ENCODE measurements around the gene SLC6A2.
"Not testable (repeated sequence)": the region's sequence is repeated elsewhere in the genome, so short reads cannot be mapped to it uniquely, and the experiment has no call there.

Gene SLC6A2
- 0 reads per million in 4 donors for total RNA-seq

DNA sequence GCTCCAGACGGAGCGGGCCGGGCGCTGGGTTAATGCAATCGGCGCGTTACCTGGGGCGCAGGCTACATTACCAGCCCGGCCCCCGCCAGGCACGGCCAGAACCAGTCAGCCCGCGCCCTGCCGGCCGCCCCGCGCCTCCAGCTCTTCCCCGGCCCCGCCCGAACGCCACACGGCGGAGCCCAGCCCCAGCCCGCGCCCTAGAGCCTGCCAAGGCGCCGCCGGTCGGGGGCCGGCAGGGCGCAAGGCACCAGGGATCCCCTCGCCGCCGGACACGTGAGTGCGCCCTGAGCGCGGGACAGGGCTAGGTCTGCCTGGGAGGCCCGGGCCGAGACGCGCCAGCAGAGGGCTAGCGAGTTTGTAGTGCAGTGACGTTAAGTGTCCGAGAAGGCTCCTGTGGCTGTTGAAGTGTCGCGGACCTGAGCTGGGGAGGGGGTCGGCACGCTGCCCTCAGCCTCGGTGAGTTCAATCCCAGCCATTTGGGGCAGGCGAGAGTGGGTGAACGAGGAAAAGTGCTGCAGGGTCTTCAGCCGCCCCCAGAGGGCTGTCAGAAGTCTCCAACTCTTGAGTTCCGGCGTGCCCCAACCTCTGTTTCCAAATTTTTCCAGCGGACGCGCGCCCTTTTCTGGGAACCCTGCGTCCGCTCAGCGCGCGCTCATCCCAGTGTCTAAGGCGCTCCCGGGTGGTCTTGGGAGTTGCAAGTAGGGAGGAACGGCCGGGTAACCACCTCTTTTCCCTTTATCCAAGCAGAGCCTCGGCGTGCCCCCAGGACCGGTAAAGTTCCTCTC, at the start of gene SLC6A2:
Gene SLC6A2, plus strand, starts transcription at position 92 of the 785 bp plus-strand sequence. CDS start 707 bp downstream, outside the sequence.
- no peak for DNase-seq

- no peak for DNase-seq
Measured at GRCh38 chr16:55613613-55614335, 42.0 kb upstream of the SLC6A2 start.

GRCh38 chr16:55615071-55615470, 40.7 kb upstream of the SLC6A2 start:
- no peak for DNase-seq

- not testable (repeated sequence) for DNase-seq
Measured at GRCh38 chr16:55615670-55616069, 40.1 kb upstream of the SLC6A2 start.

DNA sequence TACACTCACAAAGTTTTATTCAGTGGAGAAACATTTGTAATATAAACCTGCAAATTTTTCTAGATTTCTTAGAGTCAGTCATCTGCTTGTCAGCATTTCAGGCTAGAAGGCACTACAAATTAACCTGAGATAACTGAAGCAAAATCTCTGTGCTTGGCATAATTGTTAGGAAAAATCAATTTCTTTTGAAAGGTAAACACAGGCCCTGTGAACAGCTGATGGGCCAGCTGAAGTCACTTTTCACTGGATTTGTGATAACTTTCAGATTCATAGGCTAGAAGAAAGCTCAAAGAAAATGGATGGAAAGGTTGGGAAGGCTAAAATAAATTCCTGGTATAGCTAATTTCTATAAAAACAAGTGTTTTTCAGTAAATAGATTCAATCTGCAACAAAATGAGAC, 34.0 kb upstream of the SLC6A2 start:
- no peak for DNase-seq

GRCh38 chr16:55622272-55622671, 33.5 kb upstream of the SLC6A2 start:
- no peak for DNase-seq

DNA sequence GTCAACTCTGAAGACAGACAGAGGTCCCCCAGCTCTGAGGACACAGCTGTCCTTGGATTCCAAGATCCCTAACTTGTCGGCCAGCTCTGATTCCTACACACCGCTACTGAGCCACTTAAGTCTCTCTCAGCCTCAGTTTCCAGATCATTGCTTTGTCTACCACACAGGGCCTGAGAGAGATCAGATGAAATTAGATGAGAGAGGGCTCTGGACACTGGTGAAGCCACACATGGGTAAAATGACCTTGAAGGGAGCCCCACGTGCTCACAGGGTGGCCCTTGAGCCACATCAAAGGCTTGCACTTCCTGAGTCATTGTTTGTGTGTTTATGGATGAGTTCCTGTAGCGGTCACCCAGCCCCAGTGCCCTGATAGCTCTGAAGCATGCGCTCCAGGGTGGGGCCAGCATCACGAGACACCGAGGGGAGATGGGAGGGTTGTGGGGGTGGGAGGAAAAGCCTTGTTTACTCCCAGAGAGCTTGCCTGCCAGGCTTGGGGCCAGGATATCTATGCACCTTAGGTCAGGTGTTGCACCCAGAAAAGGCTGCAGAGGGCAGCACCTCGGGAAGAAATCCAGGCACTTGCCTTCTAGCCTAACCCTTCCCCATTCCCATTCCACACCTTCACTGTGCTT, 32.7 kb upstream of the SLC6A2 start:
- DNase-seq: no peak

DNA sequence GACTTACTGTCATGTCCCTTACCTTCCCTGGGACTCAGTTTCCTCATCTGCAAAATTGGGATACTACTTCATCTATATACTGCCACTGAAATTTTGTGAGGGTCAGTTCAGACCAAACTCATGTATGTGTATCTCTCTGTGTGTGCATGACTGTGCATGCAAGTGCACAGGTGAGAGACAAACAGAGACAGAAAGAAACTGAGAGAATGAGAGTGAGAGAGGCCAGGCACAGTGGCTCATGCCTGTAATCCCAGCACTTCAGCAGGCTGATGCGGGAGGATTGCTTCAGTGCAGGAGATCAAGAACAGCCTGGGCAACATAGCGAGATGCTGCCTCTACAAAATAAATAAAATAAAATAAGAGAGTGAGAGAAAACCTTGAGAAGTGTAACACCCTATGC, 32.1 kb upstream of the SLC6A2 start:
- no peak for DNase-seq

- no peak for DNase-seq
Measured at GRCh38 chr16:55624696-55625095, 31.1 kb upstream of the SLC6A2 start.

- DNase-seq: no peak
Measured at GRCh38 chr16:55625843-55626242, 29.9 kb upstream of the SLC6A2 start.

DNA sequence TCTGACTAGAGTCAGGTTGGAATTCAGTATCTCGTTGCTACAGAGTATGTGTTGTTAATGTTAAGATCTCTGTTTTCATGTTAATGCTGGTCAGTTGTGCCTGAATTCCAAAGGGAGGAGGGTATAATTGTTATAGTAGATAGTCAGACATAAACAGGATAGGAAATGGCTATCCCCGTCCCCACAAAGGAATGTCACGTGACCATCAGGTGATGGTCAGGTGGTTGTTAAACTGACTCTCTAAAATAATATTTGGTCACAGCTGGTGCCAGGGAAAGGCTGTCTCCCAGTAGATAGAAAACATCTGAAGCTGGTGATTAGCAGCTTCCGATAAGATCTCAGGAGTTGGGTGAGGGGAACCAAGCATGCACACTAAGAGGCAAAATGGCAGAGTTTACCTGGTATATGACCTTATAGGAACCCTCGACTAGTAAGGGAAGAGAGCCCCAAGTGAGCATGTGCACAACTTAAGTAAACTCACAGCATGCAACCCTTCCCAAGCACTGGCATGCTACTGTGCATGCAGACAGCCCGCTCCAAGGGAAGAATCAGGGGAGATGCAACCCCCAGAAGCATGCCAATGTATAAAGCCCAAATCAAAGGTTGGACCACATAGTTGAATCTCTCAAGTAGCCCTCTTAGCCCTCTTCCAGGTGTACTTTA, 27.4 kb upstream of the SLC6A2 start:
- DNase-seq: no peak

DNA sequence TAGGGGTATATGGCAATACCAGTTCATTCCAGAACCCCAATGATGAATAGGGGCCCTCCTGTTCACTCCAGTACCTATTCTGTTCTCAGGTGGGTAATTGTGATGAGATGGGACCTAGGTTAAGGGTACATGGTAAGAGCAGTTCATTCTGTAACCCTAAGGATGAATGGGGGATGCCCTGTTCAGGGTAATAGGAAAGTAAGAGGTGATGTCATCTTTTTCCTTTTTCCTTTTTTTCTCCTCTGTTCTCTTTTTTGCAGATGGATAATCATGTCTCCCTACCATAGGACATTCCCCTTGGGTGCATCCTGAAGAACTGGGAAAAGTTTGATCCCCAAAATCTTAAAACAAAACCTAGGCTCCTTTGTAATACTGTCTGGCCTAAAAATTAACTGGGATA, 25.0 kb upstream of the SLC6A2 start:
- DNase-seq: no peak

DNA sequence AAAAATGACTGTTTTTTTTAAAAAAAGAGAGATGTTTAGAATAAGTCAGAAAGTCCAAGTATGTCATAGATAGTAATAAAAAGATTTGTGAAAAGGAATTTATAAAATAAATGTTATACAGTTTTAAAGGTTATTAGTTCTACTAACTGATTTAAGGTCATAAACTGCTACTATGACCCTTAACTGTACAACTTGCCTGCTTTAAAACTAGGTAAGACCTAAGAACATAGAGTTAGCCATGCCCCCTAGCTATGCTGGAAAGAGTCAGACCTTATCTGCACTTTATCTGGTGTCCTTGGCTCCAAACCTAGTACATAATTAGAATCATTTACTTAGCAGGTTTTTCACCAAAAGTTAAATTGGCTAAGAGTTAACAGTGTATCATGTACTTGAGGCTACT, 23.5 kb upstream of the SLC6A2 start:
- DNase-seq: no peak

DNA sequence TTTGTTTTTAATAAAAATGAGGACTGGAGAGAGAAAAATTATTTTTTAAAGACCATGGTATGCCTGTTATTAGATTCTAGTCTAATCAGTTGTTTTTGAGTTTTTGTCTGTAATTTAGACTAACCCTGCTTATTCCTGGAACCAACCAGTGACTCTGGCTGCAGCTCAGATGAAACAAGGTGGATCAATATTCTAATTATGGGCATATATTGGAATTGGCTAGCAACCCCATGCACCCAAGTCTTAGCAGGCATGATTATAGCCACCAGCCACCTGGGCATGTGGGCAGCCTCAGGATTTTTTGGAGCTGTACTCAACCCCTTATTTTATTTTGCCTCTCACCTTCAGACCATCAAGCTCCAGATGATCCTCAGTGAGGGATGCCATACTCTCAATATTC, 21.6 kb upstream of the SLC6A2 start:
- DNase-seq: no peak

GRCh38 chr16:55638256-55638655, 17.5 kb upstream of the SLC6A2 start:
- no peak for DNase-seq

DNA sequence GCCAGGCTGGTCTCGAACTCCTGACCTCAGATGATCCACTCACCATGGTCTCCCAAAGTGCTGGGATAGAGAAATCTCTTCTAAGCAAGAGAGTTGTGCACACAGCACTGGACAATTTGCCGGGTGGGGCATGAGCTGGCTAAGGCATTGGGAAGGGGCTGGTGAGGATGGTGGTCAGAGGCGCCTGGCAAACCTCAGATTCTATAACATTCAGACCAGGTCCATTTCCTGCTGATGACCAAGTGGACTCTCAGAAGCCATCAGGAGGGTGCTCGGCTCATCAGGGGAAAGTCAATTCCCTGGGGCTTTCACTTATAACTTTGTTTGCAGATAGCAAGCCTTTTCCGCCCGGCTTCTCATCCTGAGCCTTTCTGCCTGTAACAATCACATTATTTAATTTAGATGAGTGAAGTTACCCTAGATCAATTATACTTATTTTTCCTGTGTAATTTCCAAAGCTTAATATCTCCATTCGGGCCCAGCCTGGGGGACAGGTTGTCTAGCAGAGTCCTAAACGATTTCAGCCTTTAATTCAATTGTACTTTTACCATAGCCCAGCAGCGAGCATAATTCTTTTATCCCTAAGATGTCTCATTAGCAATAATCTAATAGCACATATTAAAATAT, 15.0 kb upstream of the SLC6A2 start:
- DNase-seq: no peak

- no peak for DNase-seq
Measured at GRCh38 chr16:55641430-55642056, 14.2 kb upstream of the SLC6A2 start.

DNA sequence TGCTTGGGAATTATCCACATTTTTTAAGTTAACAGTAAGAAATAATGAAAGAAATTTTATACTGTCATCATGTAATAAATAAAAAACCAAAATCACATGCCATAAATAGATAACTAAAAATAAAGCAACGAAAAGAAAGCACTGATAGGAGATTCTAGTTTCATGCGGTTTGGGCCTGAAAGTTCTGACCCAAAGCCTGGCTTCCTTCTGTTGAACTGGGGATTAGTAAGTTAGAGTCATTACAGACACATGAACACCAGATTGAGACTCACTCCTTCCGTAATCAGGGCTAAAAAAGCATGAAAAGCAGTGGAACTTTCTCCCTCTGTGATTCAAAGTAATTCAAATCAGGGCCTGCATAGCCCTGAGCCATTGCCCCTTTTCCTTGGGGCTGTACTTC, 13.2 kb upstream of the SLC6A2 start:
- DNase-seq: no peak

GRCh38 chr16:55643161-55643970, 12.4 kb upstream of the SLC6A2 start:
- DNase-seq: no peak

GRCh38 chr16:55645986-55646385, 9.8 kb upstream of the SLC6A2 start:
- no peak for DNase-seq

DNA sequence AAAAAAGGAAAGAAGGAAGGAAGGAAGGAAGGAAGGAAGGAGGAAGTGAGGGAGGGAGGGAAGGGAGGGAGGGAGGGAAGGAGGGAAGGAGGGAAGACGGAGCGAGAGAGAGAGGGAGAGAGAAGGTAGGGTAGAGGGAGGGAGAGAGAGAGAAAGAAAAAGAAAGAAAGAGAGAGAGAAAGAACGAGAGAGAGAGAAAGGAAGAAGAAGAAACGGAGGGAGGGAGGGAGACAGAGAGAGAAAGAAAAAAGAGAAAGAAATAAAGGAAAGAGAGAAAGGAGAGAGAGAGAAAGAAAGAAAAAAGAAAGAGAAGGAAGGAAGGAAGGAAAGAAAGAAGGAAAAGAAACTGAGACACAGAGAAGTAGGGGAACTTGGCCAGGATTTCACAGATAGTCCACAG, 8.4 kb upstream of the SLC6A2 start:
- DNase-seq: no peak

Data from T-helper 1 cell (primary cell).